RPMI8226 (cell line): ENCODE results near the gene ARPC1B.
"Not testable (repeated sequence)": the region's sequence is repeated elsewhere in the genome, so short reads cannot be mapped to it uniquely, and the experiment has no call there.

Experiments used
- DNase-seq: peaks from one replicate; pipeline ENCODE4 v3.0.0-alpha.2; 2015

Gene ARPC1B

DNA sequence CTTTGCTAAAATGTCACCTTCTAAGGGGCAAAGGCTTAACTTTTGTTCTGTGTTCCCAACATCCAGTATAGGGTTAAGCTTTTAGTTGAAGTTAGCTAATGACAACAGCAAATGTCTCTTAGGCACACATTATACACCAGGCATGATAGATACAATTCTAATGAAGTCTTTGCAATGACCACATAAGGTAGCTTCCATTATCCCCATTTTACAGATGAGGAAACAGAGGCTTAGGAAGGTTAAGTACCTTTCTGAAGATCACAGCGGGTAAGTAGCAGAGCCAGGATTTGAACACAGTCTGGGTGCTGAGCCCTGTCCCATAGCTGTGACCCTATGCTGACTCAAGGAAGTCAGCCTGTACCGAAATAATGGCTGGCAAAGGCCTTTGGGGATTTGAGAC, 36.1 kb downstream of the ARPC1B start:
- DNase-seq = no peak

DNA sequence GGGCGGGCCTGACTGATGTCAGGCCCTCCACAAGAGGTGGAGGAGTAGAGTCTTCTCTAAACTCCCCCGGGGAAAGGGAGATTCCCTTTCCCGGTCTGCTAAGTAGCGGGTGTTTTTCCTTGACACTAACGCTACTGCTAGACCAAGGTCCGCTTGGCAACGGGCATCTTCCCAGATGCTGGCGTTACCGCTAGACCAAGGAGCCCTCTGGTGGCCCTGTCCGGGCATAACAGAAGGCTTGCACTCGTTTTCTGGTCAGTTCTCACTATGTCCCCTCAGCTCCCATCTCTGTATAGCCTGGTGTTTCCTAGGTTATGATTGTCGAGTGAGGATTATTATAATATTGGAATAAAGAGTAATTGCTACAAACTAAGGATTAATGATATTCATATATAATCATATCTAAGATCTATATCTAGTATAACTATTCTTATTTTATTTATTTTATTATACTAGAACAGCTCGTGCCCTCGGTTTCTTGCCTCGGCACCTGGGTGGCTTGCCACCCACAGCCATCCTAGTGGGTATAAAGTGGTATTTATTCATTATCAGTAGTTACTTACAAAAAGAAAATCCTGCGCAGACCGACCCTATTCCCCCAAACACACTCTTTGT, 41.1 kb downstream of the ARPC1B start:
- peak; percentile 28 for DNase-seq

DNA sequence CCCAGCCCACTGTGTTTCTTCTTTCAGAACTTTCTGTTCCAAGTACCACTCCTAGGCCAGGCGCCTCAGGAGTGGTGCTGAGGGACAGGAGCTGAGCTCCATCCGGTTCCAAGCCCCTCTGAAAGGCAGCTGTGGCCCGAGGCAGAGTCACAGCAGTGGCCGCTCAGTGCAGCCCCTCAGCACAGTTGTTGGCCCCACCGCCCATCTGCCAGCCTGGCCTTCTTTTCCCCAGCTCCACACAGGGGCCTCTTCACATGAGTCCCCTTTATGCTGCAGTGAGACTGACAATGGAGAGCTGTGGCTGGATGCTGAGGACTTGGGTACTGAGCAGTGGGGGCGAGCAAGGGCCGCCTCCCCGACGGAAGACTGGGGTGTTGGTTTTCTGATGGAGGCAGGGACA, 43.7 kb downstream of the ARPC1B start:
- DNase-seq = no peak

DNA sequence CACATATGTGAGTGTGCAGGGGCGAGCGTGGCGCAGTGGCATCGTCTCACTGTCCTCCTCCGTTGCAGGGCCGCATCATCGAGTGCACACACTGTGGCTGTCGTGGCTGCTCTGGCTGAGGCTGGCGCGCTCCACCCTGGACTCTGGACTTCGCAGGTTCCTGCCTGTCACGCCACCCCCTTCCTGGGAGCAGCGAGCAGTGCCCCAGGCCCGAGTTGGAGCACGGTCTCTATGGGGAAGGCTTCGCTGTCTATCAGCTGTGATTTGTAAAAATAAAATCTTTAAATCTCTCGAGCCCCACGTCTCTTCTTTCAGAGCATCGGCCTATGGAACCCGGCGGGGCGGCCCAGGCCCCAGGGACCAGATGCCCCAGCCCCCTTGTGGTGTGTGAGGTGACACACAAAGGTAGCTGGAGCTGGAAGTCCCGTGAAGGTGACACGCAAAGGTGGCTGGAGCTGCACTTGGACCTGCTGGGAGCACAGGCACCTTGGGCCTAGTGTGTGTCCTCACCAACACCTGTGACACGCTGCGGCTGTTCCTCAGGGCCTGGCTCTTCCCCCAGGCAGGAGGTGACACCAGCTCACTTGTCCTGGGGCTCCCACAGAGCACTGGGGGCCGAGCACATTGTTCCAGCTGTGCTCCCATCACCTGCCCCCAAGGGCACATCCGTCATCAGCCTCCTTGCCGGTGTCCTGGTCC, 44.9 kb downstream of the ARPC1B start:
- DNase-seq = no peak

DNA sequence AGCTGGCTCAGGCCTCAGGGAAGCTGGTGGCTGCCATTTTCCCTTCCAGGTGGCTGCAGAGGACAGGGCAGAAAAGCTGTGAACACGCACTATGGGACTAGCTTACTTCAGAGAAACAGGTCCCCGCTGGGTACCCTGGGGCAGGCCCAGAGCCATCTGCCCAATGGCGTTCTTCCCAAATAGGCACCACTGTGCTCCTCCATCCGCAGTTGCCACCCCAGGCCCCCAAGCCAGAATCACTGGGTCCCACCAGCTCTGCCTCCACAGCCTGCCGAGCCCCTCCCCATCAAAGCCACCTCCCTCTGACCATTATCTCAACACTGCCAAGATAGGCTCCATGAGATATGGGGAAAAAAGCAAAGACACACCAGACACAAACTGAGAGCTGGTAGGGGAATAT, 45.7 kb downstream of the ARPC1B start:
- no peak for DNase-seq

DNA sequence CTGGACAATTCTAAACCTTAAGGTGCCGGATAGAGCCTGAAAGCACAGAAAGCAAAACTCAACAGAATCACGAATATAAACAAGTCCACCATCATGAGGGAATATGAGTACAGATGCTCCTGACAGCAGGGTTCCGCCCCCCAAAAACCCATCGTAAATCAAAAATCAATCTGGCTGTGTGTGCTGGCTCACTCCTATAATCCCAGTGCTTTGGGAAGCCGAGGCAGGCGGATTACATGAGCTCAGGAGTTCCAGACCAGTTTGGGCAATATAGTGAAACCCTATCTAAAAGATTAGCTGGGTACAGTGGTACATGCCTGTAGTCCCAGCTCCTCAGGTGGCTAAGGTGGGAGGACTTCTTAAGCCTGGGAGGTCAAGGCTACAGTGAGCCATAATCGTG, 46.5 kb downstream of the ARPC1B start:
- no peak for DNase-seq

DNA sequence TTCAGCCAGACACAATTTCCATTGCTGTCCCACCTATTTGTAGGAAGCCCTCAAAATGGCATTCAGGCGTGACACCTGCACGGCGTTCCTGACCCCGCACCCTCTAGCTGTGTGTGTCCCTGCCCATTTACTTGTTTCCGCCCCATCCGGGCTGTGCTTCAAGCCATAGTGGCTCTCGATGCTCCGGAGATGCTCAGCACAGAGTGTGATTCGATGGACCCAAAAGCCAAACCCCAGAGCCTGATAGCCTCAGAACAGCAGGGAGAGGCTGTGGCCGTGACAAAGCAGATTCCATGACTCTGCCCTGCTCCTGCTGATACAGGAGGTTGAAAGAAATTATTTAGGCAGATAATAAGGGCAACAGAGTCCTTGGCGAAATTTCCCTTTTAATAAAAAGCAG, 47.7 kb downstream of the ARPC1B start:
- no peak for DNase-seq

DNA sequence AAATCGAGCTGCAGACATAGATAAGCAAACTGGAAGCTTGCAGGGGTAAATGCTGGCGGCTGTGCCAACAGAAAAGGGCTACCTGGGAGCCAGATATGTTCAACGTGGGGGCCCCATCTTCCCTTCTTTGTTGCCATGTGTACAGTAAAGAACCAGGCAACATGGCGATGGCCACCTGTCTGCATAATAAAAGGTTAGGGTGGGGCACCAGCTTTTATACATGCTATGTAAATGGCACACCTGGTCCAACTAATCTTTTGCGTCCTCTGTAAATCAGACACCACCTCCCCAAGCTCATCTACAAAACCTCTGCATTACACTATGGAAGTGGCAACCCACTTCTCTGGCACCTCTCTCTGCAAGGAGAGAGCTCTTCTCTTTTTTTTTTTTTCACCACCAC, 48.1 kb downstream of the ARPC1B start:
- no peak for DNase-seq

DNA sequence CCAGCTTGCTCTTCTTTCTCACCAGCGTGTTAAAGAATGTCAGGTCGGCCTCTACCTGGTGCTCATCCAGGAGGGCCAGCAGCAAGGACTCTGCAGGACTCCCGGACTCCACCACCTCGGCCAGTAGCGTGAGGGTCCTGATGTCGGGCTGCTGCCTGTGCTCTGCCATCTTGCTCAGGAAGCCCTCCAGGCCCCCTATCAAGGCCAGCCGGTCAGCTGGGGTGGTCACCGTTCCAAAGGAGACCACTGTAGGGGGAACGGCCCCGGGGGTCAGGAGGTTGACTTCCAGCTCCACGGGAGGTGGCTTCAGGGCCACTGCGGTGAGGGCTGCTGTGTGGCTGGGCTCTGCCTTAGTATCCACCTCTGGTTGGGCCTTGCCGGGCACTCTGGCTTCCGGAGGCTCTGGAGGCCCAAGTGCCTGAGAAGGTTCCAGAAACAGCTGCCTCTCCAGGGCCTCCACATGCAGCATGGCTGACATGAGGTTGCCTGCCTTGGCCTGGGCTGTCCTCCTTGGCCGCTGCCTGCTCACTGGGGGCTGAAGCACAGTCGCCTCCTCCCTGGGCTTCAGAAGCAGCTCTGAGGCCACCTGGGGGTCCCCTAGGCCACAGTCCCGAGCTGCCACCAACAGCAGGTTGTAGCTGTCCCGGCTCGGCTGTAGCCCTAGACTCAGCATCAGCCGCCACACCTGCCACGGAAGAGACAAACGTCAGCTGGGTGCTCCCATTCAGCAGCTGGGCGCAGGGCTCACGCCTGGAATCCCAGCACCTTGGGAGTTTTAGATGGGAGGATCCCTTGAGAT, 50.6 kb downstream of the ARPC1B start:
- no peak for DNase-seq

DNA sequence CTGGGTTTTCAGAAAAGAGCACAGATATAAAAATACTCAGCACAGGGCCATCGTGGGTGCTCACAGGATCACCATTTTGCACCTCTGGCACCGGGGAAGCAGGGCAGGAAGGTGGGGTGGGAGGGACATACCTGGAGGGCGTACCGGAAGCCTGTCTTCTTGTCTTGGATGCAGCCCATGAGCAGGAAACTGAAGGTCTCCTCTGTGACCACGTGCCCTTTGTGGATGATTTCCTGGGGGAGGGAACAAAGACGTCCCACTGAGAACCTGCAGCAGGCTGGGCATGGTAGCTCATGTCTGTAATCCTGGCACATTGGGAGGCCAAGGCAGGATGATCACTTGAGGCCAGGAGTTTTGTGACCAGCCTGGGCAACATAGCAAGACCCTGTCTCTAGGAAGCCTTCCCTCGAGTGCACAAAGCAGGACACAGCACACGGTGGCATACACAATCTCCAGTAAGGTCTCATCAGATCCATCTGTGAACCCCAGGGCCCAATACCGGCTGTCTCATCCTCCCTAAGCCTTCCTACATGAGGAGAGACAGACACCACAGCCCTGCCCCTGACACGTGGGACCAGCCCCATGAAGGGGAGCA, 54.5 kb downstream of the ARPC1B start:
- no peak for DNase-seq

DNA sequence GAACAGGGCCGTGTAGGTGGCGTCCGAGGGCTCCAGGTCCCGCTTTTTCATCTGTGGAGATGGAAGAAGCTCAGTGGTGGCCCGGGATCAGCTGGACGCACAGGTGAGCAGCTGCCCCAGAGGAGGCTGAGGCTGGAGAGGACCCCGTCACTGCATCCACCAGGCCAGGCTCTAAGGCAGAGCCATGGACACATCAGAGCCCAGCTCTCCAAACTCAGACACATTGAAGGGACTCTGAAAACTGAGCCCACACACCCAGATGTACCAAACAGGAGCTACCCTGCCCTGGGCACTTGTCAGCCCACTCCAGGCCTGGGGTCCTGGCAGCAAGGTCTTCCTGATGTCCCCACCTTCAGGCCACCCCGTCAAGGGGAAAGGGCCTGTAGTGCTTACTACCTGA, 55.2 kb downstream of the ARPC1B start:
- no peak for DNase-seq

DNA sequence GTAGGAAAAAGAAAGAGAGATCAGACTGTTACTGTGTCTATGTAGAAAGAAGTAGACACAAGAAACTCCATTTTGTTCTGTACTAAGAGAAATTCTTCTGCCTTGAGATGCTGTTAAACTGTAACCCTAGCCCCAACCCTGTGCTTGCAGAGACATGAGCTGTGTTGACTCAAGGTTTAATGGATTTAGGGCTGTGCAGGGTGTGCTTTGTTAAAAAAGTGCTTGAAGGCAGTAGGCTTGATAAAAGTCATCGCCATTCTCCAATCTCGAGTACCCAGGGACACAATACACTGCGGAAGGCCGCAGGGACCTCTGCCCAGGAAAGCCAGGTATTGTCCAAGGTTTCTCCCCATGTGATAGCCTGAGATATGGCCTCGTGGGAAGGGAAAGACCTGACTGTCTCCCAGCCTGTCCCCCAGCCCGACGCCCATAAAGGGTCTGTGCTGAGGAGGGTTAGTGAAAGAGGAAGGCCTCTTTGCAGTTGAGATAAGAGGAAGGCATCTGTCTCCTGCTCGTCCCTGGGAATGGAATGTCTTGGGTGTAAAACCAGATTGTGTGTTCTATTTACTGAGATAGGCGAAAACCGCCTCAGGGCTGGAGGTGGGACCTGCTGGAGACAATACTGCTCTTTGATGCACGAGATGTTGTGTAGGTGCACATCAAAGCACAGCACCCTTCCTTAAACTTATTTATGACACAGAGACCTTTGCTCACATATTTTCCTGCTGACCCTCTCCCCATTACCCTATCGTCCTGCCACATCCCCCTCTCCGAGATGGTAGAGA, 57.4 kb downstream of the ARPC1B start:
- not testable (repeated sequence) for DNase-seq

DNA sequence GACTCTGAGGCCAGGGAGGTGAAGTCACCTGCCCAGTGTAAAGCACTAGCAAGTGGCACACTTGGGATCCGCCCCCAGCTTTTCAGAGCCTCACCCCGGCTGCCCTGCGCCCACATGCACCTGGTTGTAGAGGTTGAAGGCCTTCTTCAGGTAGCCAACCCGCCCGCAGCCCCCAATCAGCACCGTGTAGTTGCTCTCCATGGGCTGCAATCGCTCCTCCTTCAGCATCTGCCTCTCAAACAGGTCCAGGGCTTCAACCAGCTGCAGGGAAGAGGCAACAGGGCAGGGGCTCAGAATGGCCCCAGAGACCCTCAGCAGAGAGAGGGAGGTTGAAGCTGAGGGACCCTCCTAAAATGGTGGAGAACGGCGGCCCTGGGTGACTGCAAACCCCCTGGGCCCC, 58.6 kb downstream of the ARPC1B start:
- DNase-seq = no peak

DNA sequence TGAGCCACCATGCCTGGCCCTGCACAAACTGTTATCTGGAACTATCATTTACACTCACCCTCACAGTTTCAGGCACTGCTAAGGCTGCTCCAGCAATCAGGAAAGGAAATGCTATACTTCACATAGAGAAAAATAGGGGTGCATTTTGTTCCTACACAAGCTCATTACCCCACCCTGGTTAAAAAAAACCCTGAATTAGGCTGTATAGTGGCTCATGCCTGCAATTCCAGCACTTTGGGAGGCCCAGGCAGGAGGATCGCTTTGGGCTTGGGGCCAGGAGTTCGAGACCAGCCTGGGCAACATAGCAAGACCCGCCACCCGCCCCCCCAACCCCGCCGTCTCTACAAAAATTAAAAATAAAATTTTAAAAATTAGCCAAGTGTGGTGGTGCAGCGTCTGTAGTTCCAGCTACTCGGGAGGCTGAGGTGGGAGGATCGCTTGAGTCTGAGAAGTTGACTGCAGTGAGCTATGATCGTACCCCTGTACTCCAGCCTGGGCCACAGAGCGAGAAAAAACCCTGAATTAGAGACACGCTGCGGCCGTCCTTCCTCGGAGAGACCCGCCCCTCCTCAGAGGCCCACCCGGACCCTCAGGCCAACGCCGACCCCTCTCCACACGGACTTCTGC, 63.5 kb downstream of the ARPC1B start:
- peak; percentile 16 for DNase-seq

DNA sequence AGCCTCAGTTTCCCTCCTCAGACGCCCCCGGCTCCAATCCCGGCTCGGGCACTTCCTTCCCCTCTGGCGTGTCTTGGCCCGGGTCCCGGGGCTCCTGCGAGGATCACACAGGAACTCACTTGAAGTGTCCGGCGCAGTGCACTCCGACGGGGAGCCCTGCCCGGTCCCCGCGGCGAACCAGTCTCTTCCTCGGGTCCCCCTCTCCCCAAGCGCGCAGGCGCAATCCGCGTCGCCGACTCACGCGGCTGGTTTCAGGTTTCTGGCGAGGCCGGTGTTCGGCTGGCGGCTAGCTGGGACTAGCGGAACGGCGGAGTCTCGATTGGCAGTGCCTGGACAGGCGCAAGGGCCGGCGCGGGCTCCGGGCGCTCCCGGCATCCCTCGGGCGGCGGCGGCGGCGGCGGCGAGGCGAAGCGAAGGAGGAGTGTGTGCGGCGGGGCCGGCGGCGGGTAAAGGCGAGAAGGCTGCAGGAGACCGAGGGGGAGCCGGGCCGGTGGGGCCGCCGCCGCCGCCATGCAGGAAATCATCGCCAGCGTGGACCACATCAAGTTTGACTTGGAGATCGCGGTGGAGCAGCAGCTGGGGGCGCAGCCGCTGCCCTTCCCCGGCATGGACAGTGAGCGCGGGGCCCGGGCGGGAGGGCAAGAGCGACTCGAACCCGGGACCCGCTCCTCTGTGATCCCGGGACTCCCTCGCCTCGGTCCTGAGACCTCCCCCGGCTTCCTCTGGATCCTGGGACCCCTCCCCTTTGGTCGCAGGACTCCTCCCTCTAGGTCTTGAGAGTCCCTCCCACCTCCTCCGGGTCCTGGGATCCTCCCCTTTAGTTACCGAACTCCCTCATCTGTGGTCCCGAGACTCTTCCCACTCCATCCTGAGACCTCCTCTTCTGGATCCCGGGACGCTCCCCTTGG, 64.3 kb downstream of the ARPC1B start, which contains the start of the genes CPSF4 and PTCD1:
Gene CPSF4, plus strand, starts transcription at position 371 of the 908 bp plus-strand sequence. Its CDS starts 140 bp downstream, at position 511.
Gene PTCD1, minus strand, starts transcription at position 226 of the 908 bp plus-strand sequence. CDS start 3,556 bp downstream, outside the sequence.
- peak; percentile 97 for DNase-seq

DNA sequence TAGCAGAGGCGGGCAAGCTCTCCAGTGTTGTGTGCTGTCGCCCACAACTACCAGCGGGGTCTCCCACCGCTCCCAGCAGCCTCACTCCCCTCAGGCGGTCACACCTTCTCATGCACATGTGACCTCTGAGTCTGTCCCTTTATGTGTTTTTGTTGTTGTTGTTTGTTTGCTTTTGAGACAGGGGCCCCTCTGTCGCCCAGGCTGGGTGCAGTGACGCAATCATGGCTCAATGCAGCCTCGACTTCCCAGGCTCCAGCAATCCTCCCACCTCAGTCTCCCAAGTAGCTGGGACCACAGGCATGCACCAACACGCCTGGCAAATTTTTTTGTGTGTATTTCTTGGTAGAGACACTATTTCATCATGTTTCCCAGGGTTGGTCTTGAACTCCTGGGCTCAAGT, 65.7 kb downstream of the ARPC1B start:
- DNase-seq = no peak
